Sigmoid colon (tissue), 4 donors: Measurements from ENCODE around the gene TMCC3.

Experiments used
- POLR2A ChIP-seq, 2 donors: fragments of 450-650 bp; IDR thresholded peaks; one replicate each; pipeline ENCODE4 v1.6.1; 2016; ENCODE audit warnings: antibody characterized with exemption in 2 of 2, mild to moderate bottlenecking in 2 of 2, moderate library complexity in 2 of 2
- POLR2AphosphoS5 ChIP-seq, 4 donors: sonication (generic); formaldehyde crosslinking; IDR thresholded peaks; one replicate each; pipeline ENCODE4 v1.6.1; 2017; ENCODE audit warnings: antibody characterized with exemption in 4 of 4
- TF ChIP-seq, protein P1 (sequence below), 4 experiments: fragments of 450-650 bp in 3 of 4; fragments of 200-600 bp in 1 of 4; IDR thresholded peaks; one replicate each; pipeline ENCODE4 v1.5.1; 2016 to 2019; ENCODE audit warnings: antibody characterized with exemption in 4 of 4, mild to moderate bottlenecking in 3 of 4, moderate library complexity in 2 of 4

DNA sequence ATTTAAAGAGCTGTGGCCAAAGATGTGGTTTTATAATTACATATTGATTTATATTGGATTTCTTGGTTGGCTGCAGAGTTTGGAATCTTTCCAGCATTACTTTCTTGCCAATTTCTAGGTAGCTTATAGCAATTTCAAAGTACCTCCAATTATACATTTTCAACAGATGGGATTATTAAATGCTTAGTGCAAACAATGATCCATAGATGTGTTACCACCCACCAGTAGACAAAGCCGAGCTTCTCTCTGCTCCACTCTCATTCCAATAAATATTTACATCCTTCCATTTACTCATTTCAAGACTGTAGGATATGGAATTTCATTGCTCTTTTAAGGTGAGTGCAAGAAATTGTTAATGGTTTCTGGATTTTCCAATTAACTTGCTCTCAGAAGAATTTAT lies 21.6 kb upstream of the TMCC3 start:
- TF ChIP-seq, protein P1, sequence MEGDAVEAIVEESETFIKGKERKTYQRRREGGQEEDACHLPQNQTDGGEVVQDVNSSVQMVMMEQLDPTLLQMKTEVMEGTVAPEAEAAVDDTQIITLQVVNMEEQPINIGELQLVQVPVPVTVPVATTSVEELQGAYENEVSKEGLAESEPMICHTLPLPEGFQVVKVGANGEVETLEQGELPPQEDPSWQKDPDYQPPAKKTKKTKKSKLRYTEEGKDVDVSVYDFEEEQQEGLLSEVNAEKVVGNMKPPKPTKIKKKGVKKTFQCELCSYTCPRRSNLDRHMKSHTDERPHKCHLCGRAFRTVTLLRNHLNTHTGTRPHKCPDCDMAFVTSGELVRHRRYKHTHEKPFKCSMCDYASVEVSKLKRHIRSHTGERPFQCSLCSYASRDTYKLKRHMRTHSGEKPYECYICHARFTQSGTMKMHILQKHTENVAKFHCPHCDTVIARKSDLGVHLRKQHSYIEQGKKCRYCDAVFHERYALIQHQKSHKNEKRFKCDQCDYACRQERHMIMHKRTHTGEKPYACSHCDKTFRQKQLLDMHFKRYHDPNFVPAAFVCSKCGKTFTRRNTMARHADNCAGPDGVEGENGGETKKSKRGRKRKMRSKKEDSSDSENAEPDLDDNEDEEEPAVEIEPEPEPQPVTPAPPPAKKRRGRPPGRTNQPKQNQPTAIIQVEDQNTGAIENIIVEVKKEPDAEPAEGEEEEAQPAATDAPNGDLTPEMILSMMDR (IDR thresholded peaks at IDR 0.05) = no peak
- TF ChIP-seq POLR2AphosphoS5 (IDR thresholded peaks at IDR 0.05) = no peak
- TF ChIP-seq POLR2A (IDR thresholded peaks at IDR 0.05) = no peak
